ENCODE results near the gene SEL1L2. TPM values are rescaled to one million over a fixed set of nuclear protein-coding genes. Genes with fewer than 3 reads are reported as not detected.

Gene SEL1L2
- total RNA-seq, 4 donors from 2014 or later = not detected

DNA sequence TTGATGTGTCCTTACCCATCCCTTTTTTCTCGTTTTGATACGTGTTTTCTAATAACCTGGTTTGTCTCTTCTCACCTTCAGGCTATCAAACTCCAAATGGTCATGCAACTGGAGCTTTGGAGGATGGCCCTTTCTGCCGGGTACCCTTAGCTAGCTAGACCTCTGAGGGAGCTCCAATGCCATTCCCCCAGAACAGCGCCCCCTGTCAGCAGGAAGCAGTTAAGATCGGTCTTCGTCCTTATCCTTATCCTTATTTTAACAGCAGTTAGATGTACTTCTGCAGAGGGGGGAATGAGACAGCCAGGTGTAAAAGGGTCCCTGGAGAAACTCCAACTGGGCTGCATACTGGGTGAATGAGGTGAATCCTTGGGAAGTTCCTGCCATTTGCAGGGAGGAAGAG lies 37.2 kb downstream of the SEL1L2 start:
- no peak overlapping the region for H3K27ac ChIP-seq
- H3K4me1 ChIP-seq = no peaks in the 10 kb centered on the region
- WGBS = 74% methylated on average over 6 of the region's 6 CpGs
- no peaks in the 10 kb centered on the region for H3K36me3 ChIP-seq
- no peak for DNase-seq (ENCODE audit: low spot score in 2 of 2)
- H3K9me3 ChIP-seq = no peaks in the 10 kb centered on the region
- no peaks in the 10 kb centered on the region for H3K27me3 ChIP-seq
- H3K4me3 ChIP-seq = no peak overlapping the region
- TF ChIP-seq, protein P1, sequence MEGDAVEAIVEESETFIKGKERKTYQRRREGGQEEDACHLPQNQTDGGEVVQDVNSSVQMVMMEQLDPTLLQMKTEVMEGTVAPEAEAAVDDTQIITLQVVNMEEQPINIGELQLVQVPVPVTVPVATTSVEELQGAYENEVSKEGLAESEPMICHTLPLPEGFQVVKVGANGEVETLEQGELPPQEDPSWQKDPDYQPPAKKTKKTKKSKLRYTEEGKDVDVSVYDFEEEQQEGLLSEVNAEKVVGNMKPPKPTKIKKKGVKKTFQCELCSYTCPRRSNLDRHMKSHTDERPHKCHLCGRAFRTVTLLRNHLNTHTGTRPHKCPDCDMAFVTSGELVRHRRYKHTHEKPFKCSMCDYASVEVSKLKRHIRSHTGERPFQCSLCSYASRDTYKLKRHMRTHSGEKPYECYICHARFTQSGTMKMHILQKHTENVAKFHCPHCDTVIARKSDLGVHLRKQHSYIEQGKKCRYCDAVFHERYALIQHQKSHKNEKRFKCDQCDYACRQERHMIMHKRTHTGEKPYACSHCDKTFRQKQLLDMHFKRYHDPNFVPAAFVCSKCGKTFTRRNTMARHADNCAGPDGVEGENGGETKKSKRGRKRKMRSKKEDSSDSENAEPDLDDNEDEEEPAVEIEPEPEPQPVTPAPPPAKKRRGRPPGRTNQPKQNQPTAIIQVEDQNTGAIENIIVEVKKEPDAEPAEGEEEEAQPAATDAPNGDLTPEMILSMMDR (IDR thresholded peaks at IDR 0.05) = no peak
- TF ChIP-seq POLR2A (IDR thresholded peaks at IDR 0.05) (no peak), POLR2AphosphoS5 (IDR thresholded peaks at IDR 0.05) (no peak), EP300 (IDR thresholded peaks at IDR 0.05) (no peak)

DNA sequence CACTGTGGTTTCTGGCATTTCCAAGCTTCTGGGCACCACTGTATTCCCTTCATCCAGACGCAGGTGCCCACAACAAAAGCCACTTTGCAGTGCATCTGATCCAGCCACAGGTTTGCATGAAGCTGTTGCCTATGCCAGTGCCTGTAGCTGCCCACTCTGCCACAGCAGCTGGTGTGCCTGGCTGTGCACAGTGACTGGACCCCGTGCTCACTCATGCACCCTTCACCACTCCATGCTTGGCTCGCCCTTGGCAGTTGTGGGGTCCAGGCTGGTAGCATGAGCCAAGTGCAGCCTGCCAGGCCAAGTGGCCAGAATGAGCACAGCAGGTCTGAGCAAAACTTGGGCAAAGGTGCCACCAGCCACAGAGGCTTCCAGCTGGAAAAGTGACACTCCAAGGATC lies 42.7 kb downstream of the SEL1L2 start:
- TF ChIP-seq POLR2A (IDR thresholded peaks at IDR 0.05) (no peak), POLR2AphosphoS5 (IDR thresholded peaks at IDR 0.05) (no peak), EP300 (IDR thresholded peaks at IDR 0.05) (no peak)
- WGBS = 80% methylated on average over 2 of the region's 3 CpGs
- Histone ChIP-seq H3K27me3 (no peaks in the 10 kb centered on the region), H3K9me3 (no peaks in the 10 kb centered on the region), H3K4me3 (no peak overlapping the region), H3K4me1 (no peaks in the 10 kb centered on the region), H3K27ac (no peak overlapping the region), H3K36me3 (no peaks in the 10 kb centered on the region)
- no peak for DNase-seq (ENCODE audit: low spot score in 2 of 2)

- H3K4me1 ChIP-seq = no peaks in the 10 kb centered on the region
- TF ChIP-seq POLR2AphosphoS5 (IDR thresholded peaks at IDR 0.05) (no peak), EP300 (IDR thresholded peaks at IDR 0.05) (no peak), POLR2A (IDR thresholded peaks at IDR 0.05) (no peak)
- TF ChIP-seq, protein P1 (IDR thresholded peaks at IDR 0.05) = no peak
- DNase-seq (ENCODE audit: low spot score in 2 of 2) = no peak
- H3K9me3 ChIP-seq = no peaks in the 10 kb centered on the region
- H3K4me3 ChIP-seq = no peak overlapping the region
- H3K36me3 ChIP-seq = no peaks in the 10 kb centered on the region
- no peak overlapping the region for H3K27ac ChIP-seq
- WGBS = 82% methylated on average over 7 of the region's 7 CpGs
- H3K27me3 ChIP-seq = no peaks in the 10 kb centered on the region
Observed at GRCh38 chr20:13941031-13941430, 49.4 kb downstream of the SEL1L2 start.

DNA sequence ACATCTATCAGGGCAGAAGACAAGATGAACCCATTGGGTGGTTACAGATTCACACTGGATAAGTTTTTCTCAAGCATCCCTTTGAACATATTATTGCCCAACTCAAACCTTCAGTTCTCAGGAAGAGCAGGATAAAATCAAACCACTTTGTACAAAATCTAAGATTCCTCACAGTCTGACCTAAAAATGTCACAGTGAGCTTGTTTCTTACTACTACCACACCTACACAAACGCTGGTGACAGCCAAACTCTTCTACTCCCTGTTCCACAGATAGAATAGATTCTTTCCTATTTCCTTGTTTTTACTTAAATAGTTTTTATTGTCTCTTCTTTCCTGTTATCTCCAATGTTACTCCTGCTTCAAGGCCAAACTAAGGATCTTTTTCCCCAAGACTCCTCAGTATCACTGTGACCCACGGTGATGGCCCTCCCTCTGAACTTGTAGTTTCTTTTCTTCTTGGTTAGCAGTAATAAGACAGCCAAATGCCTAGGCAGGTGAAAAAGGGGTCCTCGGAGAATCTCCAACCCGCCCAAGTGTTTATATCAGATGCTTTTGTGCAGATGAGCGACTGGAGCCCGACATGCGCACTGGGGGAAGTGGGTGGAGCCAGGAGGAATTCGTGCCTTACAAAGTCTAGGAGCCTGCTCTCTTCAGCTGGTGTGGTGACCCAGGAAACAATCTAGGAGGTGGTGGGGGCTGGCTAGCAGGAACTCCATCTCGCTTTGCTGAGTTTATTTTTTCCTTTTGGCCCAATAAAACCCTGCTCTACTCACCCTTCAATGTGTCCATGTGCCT lies 53.4 kb downstream of the SEL1L2 start:
- TF ChIP-seq, protein P1 (IDR thresholded peaks at IDR 0.05) = no peak
- TF ChIP-seq POLR2A (IDR thresholded peaks at IDR 0.05) (no peak), POLR2AphosphoS5 (IDR thresholded peaks at IDR 0.05) (no peak), EP300 (IDR thresholded peaks at IDR 0.05) (no peak)
- Histone ChIP-seq H3K27ac (no peak overlapping the region), H3K9me3 (no peaks in the 10 kb centered on the region), H3K4me1 (no peaks in the 10 kb centered on the region), H3K36me3 (no peaks in the 10 kb centered on the region), H3K4me3 (no peak overlapping the region), H3K27me3 (no peaks in the 10 kb centered on the region)
- WGBS = 81% methylated on average over 9 of the region's 9 CpGs
- no peak for DNase-seq (ENCODE audit: low spot score in 2 of 2)

DNA sequence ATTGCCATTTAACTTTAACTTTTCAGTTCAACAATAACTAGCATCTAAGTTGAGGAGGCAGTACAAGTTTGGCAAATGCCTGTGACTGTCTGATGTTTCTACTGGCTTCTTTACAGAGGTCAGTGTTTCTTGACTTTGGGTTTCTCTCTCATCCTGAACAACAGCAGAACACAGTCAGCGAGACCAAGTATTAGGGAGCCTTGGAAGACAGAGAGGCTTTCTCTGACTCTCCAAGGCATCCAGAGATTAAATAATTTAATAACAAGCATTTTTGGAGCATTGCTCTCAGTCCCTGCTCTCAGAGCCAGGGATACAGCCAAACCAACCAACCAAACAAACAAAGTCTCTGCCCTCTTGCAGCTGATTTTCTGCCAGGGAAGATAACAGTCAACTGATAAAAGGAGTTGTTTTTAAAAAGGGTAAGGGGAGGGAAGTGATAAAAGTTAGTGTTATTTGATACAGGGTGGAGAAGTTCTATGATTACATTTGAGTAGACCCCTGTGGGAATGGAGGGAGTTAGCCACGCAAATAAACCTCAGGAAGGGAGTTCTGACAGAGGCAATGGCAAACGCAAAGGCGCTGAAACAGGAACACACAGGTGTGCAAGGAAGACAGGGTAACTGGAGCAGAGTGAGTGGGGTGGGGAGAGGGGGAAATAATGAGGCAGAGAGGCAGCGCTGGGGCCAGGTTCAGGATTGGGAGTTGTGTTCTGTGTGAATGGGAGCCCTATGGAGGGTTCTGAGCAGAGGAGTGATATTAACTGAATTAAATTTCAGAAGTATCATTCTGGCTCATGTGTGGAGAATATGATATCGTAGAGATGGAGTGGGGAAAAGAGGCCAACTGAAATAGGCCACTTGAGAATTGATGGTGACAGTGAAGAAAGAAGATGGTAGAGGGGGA lies 55.2 kb downstream of the SEL1L2 start:
- no peaks in the 10 kb centered on the region for H3K36me3 ChIP-seq
- no peaks in the 10 kb centered on the region for H3K27me3 ChIP-seq
- no peak overlapping the region for H3K4me3 ChIP-seq
- 56% methylated on average over 6 of the region's 6 CpGs for WGBS
- H3K27ac ChIP-seq = no peak overlapping the region
- H3K4me1 ChIP-seq = no peaks in the 10 kb centered on the region
- no peaks in the 10 kb centered on the region for H3K9me3 ChIP-seq
- DNase-seq (ENCODE audit: low spot score in 2 of 2) = no peak
- no peak for TF ChIP-seq POLR2AphosphoS5 (IDR thresholded peaks at IDR 0.05)
- TF ChIP-seq POLR2A (IDR thresholded peaks at IDR 0.05) = no peak
- no peak for TF ChIP-seq EP300 (IDR thresholded peaks at IDR 0.05)
- TF ChIP-seq, protein P1 (IDR thresholded peaks at IDR 0.05) = no peak
